Endothelial cell of umbilical vein (primary cell): ENCODE data around the gene MITF. TPM values are rescaled to one million over a fixed set of nuclear protein-coding genes. Genes with fewer than 3 reads are reported as not detected.

Experiments
- BruUV-seq: library from RNA; stranded (reverse); fragments of 400-500 nt; replicated peaks from 2 replicates; lab custom pipeline; 2021; lab: Mats Ljungman, UMichigan
- CTCF ChIA-PET: fragments of 300-600, 350-600 bp; sonication (Branson Sonifier 250); formaldehyde crosslinking; loops from one replicate; lab custom pipeline; 2021; ENCODE audit warnings: antibody characterized with exemption, inconsistent platforms; lab: Charles Lee
- POLR2A ChIA-PET: fragments of 300-600, 350-600 bp; sonication (Branson Sonifier 250); formaldehyde crosslinking; loops from one replicate; lab custom pipeline; 2021; ENCODE audit warnings: antibody characterized with exemption, inconsistent platforms; lab: Charles Lee
- DNase-seq: peaks from one replicate; pipeline ENCODE4 v3.0.0-alpha.2; 2011; ENCODE audit warnings: low read depth, low spot score
- FAIRE-seq: peaks from 2 replicates; lab custom pipeline; 2011; peaks lifted over from hg19 to GRCh38; lab: Jason Lieb, UNC
- H2AFZ ChIP-seq: 2 replicates; pipeline ENCODE4 v1.6.0; 2012; ENCODE audit warnings: low read depth, low read length, control low read depth, inconsistent platforms
- H3K27ac ChIP-seq: 2 replicates; pipeline ENCODE4 v1.5.1; 2011; ENCODE audit warnings: low read depth, mild to moderate bottlenecking, control low read depth, low read length, moderate library complexity; ENCODE audit not compliant: insufficient read depth
- H3K27me3 ChIP-seq, 2 experiments: 2 replicates each; pipeline versions ENCODE4 v1.6.0 to v1.6.1; 2011; ENCODE audit warnings: low read length in 2 of 2, mixed read lengths in 1 of 2; ENCODE audit not compliant: control insufficient read depth in 2 of 2, insufficient read depth in 2 of 2
- H3K36me3 ChIP-seq, 2 experiments: 2 replicates in 1 of 2; 3 replicates in 1 of 2; pipeline ENCODE4 v1.5.1; 2011; ENCODE audit warnings: low read length in 2 of 2, mild to moderate bottlenecking in 1 of 2, moderate library complexity in 1 of 2; ENCODE audit not compliant: control insufficient read depth in 2 of 2, insufficient read depth in 2 of 2; ENCODE audit errors: extremely low read depth in 1 of 2
- H3K4me1 ChIP-seq: 3 replicates; pipeline ENCODE4 v1.5.1; 2011; ENCODE audit warnings: mild to moderate bottlenecking, low read length; ENCODE audit not compliant: control insufficient read depth, insufficient read depth; ENCODE audit errors: extremely low read depth
- H3K4me2 ChIP-seq: 2 replicates; pipeline ENCODE4 v1.6.1; 2011; ENCODE audit warnings: low read length, control low read depth, mixed read lengths; ENCODE audit not compliant: insufficient read depth
- H3K4me3 ChIP-seq, 3 experiments: fragments of 200-600 bp in 1 of 3; sonication (generic), shearing (Covaris generic) in 1 of 3; replicated peaks in 1 of 3; 2 replicates each; pipeline ENCODE4 v1.5.1; 2011 to 2016; ENCODE audit warnings: control low read depth in 3 of 3, low read length in 3 of 3, mild to moderate bottlenecking in 2 of 3, inconsistent platforms in 1 of 3, low read depth in 1 of 3, moderate library complexity in 1 of 3; ENCODE audit not compliant: insufficient read depth in 1 of 3
- H3K79me2 ChIP-seq: 2 replicates; pipeline ENCODE4 v1.6.0; 2012; ENCODE audit warnings: low read length, inconsistent platforms; ENCODE audit not compliant: control insufficient read depth, insufficient read depth
- H3K9ac ChIP-seq: replicated peaks from 2 replicates; pipeline ENCODE3; 2011; ENCODE audit warnings: low read length, control low read depth; ENCODE audit not compliant: insufficient read depth; ENCODE audit errors: extremely low read depth
- H3K9me1 ChIP-seq: replicated peaks from 3 replicates; pipeline ENCODE4 v1.6.0; 2011; ENCODE audit warnings: mild to moderate bottlenecking, low read length; ENCODE audit not compliant: control insufficient read depth, insufficient read depth; ENCODE audit errors: extremely low read depth
- H3K9me3 ChIP-seq: replicated peaks from 2 replicates; pipeline ENCODE4 v1.5.1; 2012; ENCODE audit warnings: low read length, inconsistent platforms; ENCODE audit not compliant: control insufficient read depth, insufficient read depth
- H4K20me1 ChIP-seq: replicated peaks from 2 replicates; pipeline ENCODE3; 2011; ENCODE audit warnings: mild to moderate bottlenecking, low read length; ENCODE audit not compliant: control insufficient read depth, insufficient read depth; ENCODE audit errors: extremely low read depth
- EZH2 ChIP-seq: IDR thresholded peaks from 2 replicates; pipeline ENCODE4 v1.6.1; 2012; ENCODE audit warnings: borderline replicate concordance, low read depth, mild to moderate bottlenecking, moderate library complexity, low read length, inconsistent platforms; ENCODE audit not compliant: severe bottlenecking
- FOS ChIP-seq: IDR thresholded peaks from 2 replicates; pipeline ENCODE4 v1.6.1; 2011; ENCODE audit warnings: mild to moderate bottlenecking, low read length, moderate library complexity, borderline replicate concordance; ENCODE audit not compliant: insufficient read depth
- GATA2 ChIP-seq: IDR thresholded peaks from 2 replicates; pipeline ENCODE4 v1.7.0; 2011; ENCODE audit warnings: low read depth, mild to moderate bottlenecking, moderate library complexity, mixed read lengths, low read length; ENCODE audit not compliant: insufficient read length, insufficient read depth
- JUN ChIP-seq: IDR thresholded peaks from 2 replicates; pipeline ENCODE4 v1.6.1; 2011; ENCODE audit warnings: borderline replicate concordance, low read depth; ENCODE audit not compliant: insufficient read length, insufficient read depth
- MYC ChIP-seq: IDR thresholded peaks from one replicate; pipeline ENCODE4 v1.6.1; 2011; ENCODE audit warnings: mild to moderate bottlenecking, low read depth, low read length
- POLR2A ChIP-seq: IDR thresholded peaks from 2 replicates; pipeline ENCODE4 v1.6.1; 2012; ENCODE audit warnings: low read depth, mild to moderate bottlenecking, control low read depth, low read length
- POLR2AphosphoS5 ChIP-seq: IDR thresholded peaks from 2 replicates; pipeline ENCODE4 v1.6.1; 2012; ENCODE audit warnings: low read depth, mild to moderate bottlenecking, control low read depth, low read length, moderate library complexity; ENCODE audit not compliant: insufficient read depth
- dilution Hi-C: fragments of 300-500 bp; cut with MboI; formaldehyde crosslinking; loops from one replicate; pipeline ENCODE4 v1.15.0; 2019; ENCODE audit warnings: low sequenced_read_pairs; ENCODE audit not compliant: extremely low pct_ligation_motif_present
- intact Hi-C: fragments of 100-400 bp; cut with micrococcal nuclease; formaldehyde crosslinking; loops from one replicate; pipeline ENCODE4 v1.10.0; 2022
- polyA plus RNA-seq, 4 experiments: library from polyadenylated mRNA; depleted of rRNA in 3 of 4; stranded (reverse) in 3 of 4; unstranded in 1 of 4; fragments of >200 nt; gene quantifications; 2 replicates each; pipeline versions ENCODE4 v1.2.1 to v1.2.3, GENCODE V29; 2011 to 2012; ENCODE audit warnings: missing spikeins in 1 of 4
- total RNA-seq: library from RNA; stranded (reverse); gene quantifications from 2 replicates; pipeline ENCODE4 v1.2.3, GENCODE V29; 2021
- TF ChIP-seq, protein P1 (sequence below), 2 donors: IDR thresholded peaks; 1 replicate in 1 of 2; 2 replicates in 1 of 2; pipeline ENCODE4 v1.5.1; 2011; ENCODE audit warnings: low read length in 2 of 2, mild to moderate bottlenecking in 2 of 2, moderate library complexity in 2 of 2, control low read depth in 1 of 2, inconsistent platforms in 1 of 2, low read depth in 1 of 2; ENCODE audit not compliant: insufficient read depth in 1 of 2; ENCODE audit errors: extremely low read depth in 1 of 2
- TF ChIP-seq, protein P2 (sequence below): IDR thresholded peaks from 2 replicates; pipeline ENCODE4 v1.6.1; 2011; ENCODE audit not compliant: insufficient read depth, insufficient read length

The MITF gene
- total and polyA plus RNA-seq, 2 donors (not counting 3 experiments of a cell fraction or from before 2014, with no cell fraction given) = 1.6 to 2.5 TPM

GRCh38 chr3:69847303-69847702, 108.0 kb downstream of the MITF start:
- H3K27ac ChIP-seq = no peak overlapping the region
- FAIRE-seq (no peak), DNase-seq (no peak)
- H3K27me3 ChIP-seq = no peaks in the 10 kb centered on the region
- intact Hi-C loops (no loop called here), dilution Hi-C loops (no loop called here)
- H2AFZ ChIP-seq = no peak overlapping the region
- H4K20me1 ChIP-seq = no peaks in the 10 kb centered on the region
- no peaks in the 10 kb centered on the region for H3K36me3 ChIP-seq
- ChIA-PET CTCF (interaction anchor here (1.5 to 2.1 kb wide), 4 partner anchors 8 to 56 kb away, joined by 4 to 10 read pairs (median 4); no protein-coding TSS in a partner anchor), POLR2A (no interaction called here)
- H3K79me2 ChIP-seq = no peaks in the 10 kb centered on the region
- H3K4me3 ChIP-seq = no peak overlapping the region
- H3K4me1 ChIP-seq = no peaks in the 10 kb centered on the region
- no TSS peak for BruUV-seq
- H3K9me3 ChIP-seq = no peaks in the 10 kb centered on the region
- H3K4me2 ChIP-seq = no peak overlapping the region
- TF ChIP-seq, protein P1, sequence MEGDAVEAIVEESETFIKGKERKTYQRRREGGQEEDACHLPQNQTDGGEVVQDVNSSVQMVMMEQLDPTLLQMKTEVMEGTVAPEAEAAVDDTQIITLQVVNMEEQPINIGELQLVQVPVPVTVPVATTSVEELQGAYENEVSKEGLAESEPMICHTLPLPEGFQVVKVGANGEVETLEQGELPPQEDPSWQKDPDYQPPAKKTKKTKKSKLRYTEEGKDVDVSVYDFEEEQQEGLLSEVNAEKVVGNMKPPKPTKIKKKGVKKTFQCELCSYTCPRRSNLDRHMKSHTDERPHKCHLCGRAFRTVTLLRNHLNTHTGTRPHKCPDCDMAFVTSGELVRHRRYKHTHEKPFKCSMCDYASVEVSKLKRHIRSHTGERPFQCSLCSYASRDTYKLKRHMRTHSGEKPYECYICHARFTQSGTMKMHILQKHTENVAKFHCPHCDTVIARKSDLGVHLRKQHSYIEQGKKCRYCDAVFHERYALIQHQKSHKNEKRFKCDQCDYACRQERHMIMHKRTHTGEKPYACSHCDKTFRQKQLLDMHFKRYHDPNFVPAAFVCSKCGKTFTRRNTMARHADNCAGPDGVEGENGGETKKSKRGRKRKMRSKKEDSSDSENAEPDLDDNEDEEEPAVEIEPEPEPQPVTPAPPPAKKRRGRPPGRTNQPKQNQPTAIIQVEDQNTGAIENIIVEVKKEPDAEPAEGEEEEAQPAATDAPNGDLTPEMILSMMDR (IDR thresholded peaks at IDR 0.05; ENCODE audit: extremely low read depth in 1 of 2, insufficient read depth in 1 of 2, low read depth in 1 of 2, low read length in 2 of 2) = no peak
- TF ChIP-seq POLR2AphosphoS5 = no peak
- no peak for TF ChIP-seq EZH2
- no peak for TF ChIP-seq FOS
- TF ChIP-seq MYC = no peak
- TF ChIP-seq, protein P2, sequence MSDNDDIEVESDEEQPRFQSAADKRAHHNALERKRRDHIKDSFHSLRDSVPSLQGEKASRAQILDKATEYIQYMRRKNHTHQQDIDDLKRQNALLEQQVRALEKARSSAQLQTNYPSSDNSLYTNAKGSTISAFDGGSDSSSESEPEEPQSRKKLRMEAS = no peak
- TF ChIP-seq GATA2 = no peak
- no peak for TF ChIP-seq JUN
- TF ChIP-seq POLR2A = no peak
- H3K9ac ChIP-seq = no peak overlapping the region
- no peaks in the 10 kb centered on the region for H3K9me1 ChIP-seq
